ENCODE measurements around the gene CNTNAP2. TPM values are rescaled to one million over a fixed set of nuclear protein-coding genes. Genes with fewer than 3 reads are reported as not detected.

Gene CNTNAP2
- total RNA-seq, 1 experiment from 2014 or later: 0.07 TPM

GRCh38 chr7:147400221-147400689, 1283.7 kb downstream of the CNTNAP2 start:
- DNase-seq (ENCODE audit: low spot score): no peak

DNA sequence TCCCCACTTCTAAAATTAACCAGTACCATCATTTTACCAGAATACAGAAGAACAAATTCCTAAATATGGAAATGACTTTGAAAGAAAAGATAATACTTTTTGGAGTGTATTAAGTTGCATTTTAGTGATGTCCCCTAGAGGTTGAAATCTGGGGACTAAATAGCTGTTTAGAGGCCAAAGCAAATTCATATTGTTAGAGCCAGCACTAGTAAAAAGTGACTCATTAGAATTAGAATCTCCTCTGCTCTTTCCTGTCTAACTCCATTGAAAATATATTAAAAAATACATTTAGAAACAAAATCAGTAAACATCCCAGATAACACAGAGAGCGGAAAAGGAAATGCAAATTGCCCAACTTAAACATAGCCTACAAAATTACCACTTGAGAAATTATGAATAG, 1284.3 kb downstream of the CNTNAP2 start:
- DNase-seq (ENCODE audit: low spot score): no peak

GRCh38 chr7:147405621-147406020, 1289.0 kb downstream of the CNTNAP2 start:
- no peak for DNase-seq (ENCODE audit: low spot score)

GRCh38 chr7:147406521-147407135, 1290.0 kb downstream of the CNTNAP2 start:
- no peak for DNase-seq (ENCODE audit: low spot score)

DNA sequence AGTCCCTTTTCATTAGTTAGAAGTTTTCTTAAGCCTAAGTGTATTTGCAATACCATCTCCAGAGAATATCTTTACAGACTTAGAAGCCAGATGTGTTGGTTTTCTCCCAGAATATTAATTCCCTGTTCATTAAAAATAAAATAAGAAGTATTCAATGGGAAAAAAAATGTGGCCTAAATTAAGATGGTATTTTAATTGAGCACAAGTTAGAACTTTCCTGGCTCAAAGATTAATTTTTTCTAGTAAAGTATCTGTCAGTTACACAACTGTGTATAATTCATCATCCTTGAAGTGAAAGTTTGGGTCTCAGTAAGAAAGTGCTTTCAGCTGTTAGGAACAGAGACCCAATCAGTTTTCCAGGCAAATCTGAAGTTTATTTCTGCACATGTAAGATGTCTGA, 1294.5 kb downstream of the CNTNAP2 start:
- DNase-seq (ENCODE audit: low spot score): no peak

DNA sequence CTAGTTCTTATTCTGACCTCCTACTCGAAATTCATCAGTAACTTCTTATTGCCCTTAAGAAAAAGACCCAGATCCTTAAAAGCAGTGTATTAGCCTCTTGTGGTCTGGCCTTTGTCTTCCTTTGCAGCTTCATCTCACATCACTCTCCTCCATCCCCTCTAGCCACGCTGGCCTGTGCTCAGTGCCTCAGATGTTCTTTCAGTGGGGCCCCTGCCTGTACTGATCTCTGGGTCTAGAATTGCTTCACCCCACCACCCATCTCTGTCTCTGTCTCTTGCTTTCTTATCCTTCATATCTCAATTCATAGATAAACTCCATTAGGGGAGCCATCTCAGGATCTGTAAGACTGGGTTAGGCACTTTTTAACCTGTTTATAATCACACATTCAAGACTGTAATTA, 1295.5 kb downstream of the CNTNAP2 start:
- no peak for DNase-seq (ENCODE audit: low spot score)

DNA sequence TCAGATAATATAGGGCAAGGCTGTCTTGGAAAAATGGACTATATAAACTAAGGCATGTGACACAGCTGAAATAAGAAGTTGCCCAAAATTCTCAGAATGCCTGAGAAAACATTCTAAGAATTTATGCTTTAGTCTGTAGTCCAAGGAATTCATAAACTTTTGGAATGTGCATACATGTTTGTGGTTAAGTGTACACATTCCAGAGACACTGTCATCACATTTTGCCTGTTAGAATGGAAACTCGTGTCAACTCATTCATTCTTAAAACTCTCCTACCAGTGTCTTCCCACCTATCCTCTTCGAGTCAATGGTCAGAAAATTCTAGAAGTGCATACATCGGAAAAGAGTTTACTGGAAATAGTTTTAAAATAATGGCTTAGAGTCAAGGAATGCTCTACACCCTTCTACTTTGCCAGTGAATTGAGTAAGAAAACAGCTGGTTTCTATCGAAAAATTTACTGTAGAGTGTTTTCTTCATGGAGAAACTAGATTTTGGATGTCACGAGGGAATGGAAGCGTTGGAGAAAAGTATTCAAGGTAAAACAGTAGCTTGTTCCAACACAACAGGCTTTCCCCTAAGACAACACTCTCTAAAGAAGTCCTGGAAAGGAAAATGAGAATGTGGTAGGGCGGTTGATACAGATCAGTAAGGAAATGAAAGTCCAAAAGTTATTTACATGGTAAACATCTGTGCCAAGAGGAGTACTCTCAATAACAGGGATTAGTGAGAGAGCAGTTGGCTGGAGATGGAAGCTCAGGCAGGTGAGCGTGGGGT, 1296.4 kb downstream of the CNTNAP2 start:
- DNase-seq (ENCODE audit: low spot score): peak; percentile 83

DNA sequence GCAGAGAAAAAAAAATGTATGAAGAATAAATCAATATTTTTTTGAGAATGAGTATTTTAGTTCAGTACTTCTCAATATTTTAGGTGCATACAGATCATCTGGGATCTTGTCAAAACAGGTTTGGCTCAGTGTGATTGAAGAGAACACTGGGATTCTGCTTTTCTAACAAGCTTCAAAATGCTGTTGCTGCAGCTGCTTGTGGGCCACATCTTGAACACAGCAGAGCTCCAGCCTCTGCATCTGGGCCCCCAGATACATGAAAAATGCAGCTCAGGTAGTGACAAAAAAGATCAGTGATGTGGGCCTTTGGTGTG, 1296.9 kb downstream of the CNTNAP2 start:
- no peak for DNase-seq (ENCODE audit: low spot score)

GRCh38 chr7:147415991-147416390, 1299.4 kb downstream of the CNTNAP2 start:
- no peak for DNase-seq (ENCODE audit: low spot score)

- no peak for DNase-seq (ENCODE audit: low spot score)
These were observed 1302.4 kb downstream of the CNTNAP2 start for GRCh38 chr7:147418966-147419365.

DNA sequence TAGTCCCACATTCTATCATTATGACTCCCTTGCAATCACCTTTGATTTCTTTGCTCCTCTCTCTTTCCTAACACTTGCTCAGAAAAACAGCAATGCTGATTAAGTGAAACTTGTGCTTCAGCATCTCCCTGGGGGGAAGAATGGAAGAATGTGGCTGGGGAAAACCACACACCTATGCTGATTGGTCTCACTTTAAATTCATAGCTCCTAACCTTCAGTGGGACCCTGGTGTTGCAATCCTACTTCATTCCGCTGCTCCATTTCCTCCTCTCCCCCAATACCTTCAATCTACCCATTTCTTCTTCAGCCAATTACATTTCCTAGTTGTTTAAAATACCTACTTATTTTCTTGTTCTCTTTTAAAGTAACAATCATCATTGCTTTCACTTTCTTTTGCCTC, 1307.3 kb downstream of the CNTNAP2 start:
- DNase-seq (ENCODE audit: low spot score): no peak

- no peak for DNase-seq (ENCODE audit: low spot score)
These were observed 1311.5 kb downstream of the CNTNAP2 start for GRCh38 chr7:147428075-147428474.

- no peak for DNase-seq (ENCODE audit: low spot score)
These were observed 1313.4 kb downstream of the CNTNAP2 start for GRCh38 chr7:147429961-147430360.

DNA sequence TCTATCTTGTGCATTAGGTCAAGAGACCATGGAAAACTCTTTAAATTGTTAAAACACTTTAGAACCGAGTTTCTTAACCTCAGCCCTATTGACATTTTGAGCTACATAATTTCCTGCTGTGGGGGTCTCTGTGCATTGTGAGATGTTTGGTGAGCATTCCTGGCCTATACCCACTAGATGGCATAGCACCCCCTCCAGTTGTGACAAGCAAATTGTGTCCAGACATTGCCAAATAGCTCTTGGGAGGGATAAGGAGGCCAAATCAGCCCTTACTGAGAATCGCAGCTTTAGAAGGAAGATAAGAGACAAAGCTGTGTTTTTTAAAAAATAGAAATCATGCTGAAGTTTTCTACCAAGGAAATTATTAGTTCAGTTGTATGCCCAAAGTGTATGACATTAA, 1315.5 kb downstream of the CNTNAP2 start:
- DNase-seq (ENCODE audit: low spot score): peak; percentile 29

- DNase-seq (ENCODE audit: low spot score): no peak
These were observed 1316.0 kb downstream of the CNTNAP2 start for GRCh38 chr7:147432576-147432975.

DNA sequence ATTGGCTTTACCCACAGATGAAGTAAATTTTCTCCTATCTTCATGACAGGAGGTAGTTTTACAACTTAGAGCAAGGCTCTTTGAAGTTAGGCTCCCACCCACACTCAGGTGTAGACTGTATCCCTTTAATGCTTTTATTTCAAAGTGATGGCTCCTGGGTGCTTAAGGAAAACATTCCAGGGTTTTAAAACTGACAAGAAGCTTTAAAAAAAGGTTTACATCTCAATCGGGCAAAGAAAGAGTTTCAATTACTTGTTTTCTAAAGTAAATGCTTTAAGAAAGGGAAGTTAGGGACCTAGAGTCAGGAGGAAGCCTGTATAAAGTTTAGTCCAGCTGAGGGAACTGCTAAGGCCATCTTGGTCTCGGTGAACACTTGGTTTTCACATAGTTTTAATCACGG, 1320.1 kb downstream of the CNTNAP2 start:
- DNase-seq (ENCODE audit: low spot score): no peak

GRCh38 chr7:147438216-147438615, 1321.6 kb downstream of the CNTNAP2 start:
- DNase-seq (ENCODE audit: low spot score): no peak

DNA sequence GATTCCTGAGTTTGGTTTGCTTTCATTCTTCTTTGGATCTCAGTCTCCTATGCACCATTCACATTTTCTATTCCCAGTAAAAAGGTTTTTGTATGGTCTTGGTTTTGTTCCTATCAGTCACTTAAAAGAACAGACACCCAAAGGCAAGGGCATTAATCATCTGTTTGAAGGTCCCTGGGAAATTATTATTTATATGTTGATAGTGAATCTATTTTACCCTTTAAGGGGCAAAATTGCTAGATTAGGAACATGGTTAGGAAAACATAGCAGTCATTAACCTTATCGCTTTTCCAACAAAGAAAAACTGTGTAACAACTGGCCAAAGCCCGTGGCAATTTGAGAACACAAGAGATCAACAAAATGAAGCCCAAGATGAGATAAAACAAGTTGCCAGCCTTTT, 1327.3 kb downstream of the CNTNAP2 start:
- no peak for DNase-seq (ENCODE audit: low spot score)

GRCh38 chr7:147452816-147453215, 1336.2 kb downstream of the CNTNAP2 start:
- no peak for DNase-seq (ENCODE audit: low spot score)

DNA sequence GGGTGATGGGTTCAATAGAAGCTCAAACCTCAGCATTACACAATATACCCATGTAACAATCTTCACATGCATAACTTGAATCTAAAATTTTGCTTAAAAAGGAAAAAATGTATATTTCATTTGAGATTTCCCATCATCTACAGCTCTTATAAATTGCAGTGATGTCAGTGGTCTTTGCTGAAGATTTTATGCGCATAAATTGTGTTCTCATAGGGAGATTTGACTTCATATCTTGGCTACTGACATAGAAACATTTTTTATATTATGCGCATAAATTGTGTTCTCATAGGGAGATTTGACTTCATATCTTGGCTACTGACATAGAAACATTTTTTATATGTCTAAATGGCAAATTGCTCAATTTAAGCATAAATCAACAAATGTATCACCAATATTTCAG, 1348.6 kb downstream of the CNTNAP2 start:
- DNase-seq (ENCODE audit: low spot score): no peak

- no peak for DNase-seq (ENCODE audit: low spot score)
These were observed 1356.0 kb downstream of the CNTNAP2 start for GRCh38 chr7:147472556-147472955.

- DNase-seq (ENCODE audit: low spot score): no peak
These were observed 1358.3 kb downstream of the CNTNAP2 start for GRCh38 chr7:147474862-147475261.

DNA sequence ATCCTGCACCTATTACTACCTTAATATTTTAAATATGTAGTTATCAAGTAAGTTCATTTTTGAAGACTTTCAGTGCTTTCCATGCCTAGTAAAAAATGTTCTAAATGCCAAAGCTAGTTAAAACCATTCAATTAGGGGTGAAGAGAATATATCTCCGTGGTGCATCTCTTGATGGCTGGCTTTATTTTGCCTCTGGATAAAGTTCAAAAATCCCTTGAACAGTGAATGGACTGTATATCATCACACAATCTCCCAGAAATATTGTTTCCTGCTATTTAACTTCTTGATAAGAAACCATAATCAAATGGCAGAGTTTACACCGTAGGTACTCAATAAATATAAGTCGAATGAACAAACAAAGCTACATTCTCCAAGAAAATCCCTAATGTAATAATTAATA, 1360.9 kb downstream of the CNTNAP2 start:
- no peak for DNase-seq (ENCODE audit: low spot score)

GRCh38 chr7:147478796-147479195, 1362.2 kb downstream of the CNTNAP2 start:
- no peak for DNase-seq (ENCODE audit: low spot score)

All from A172 (cell line).